Globus pallidus (tissue), 1 donor: ENCODE measurements around the gene UNK.
"Not testable (repeated sequence)": the region's sequence is repeated elsewhere in the genome, so short reads cannot be mapped to it uniquely, and the experiment has no call there.

Experiments
- DNase-seq: peaks from one replicate; pipeline ENCODE4 v3.0.0-alpha.2; 2015; ENCODE audit warnings: low spot score

Gene UNK

DNA sequence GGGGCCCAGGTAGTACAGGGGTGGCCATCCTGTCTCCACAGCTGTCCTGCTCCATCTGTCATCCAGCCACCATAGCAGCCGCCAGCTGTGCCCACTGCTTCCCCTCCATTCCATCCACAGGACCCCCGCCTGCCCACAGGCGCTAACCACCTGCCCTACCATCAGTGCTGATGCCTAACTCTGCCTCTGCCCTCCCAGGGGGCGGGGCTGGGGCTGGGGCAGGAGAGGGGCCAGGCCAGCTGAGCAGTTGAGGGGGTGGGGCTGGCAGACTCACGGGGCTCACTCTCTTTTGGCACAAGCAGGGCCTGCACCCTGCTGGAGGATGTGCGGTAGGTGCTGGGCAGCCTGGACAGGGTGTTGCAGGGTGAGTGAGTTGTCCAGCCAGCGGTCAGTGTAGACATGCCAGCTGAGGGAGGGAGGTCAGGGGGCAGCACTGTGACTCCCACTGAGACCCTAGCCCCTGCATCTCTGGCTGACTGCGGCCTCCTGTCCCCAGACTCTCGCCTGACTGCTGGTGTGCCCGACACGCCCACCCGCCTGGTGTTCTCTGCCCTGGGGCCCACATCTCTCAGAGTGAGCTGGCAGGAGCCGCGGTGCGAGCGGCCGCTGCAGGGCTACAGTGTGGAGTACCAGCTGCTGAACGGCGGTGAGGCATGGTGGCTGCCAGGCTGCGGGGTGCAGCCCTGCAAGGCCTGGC lies 29.3 kb upstream of the UNK start:
- DNase-seq, result no peak

GRCh38 chr17:75755990-75756389 lies 28.6 kb upstream of the UNK start:
- no peak for DNase-seq

GRCh38 chr17:75756451-75757085 lies 28.0 kb upstream of the UNK start:
- DNase-seq, result no peak

DNA sequence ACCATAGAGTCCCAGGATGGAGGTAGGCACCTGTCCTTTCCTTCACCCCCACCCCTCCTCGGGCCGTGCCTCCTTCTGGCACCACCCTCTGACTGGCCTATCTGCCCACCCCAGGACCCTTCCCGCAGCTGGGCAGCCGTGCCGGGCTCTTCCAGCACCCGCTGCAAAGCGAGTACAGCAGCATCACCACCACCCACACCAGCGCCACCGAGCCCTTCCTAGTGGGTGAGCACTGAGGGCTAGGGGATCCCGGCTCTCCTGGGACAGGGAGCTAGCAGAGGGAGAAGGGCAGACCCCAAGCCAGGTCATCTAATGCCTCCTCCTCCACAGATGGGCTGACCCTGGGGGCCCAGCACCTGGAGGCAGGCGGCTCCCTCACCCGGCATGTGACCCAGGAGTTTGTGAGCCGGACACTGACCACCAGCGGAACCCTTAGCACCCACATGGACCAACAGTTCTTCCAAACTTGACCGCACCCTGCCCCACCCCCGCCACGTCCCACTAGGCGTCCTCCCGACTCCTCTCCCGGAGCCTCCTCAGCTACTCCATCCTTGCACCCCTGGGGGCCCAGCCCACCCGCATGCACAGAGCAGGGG lies 27.4 kb upstream of the UNK start:
- DNase-seq, result no peak

- no peak for DNase-seq
Observed at GRCh38 chr17:75758131-75758905, 26.3 kb upstream of the UNK start.

DNA sequence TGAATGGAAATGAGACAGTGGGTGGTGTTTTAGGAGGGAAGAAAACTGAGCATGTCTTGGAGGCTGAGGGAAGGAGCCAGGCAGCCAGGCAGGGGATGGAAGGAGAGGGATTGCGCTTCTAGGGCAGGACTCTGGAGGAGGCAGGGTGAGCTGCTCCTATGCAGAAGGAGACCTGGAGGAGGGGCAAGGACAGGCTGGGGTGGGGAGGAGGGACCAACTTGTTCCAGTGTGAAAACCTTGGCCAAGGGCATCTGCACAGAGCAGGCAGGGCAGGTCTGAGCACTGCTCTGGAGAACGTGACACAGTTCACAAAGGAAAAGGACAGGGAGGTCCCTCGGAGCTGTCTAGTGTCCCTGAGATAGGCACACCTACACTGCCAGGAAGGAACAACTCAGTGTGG lies 25.1 kb upstream of the UNK start:
- no peak for DNase-seq

GRCh38 chr17:75759978-75760640 lies 24.5 kb upstream of the UNK start:
- not testable (repeated sequence) for DNase-seq

GRCh38 chr17:75762513-75763268 lies 21.9 kb upstream of the UNK start:
- no peak for DNase-seq

DNA sequence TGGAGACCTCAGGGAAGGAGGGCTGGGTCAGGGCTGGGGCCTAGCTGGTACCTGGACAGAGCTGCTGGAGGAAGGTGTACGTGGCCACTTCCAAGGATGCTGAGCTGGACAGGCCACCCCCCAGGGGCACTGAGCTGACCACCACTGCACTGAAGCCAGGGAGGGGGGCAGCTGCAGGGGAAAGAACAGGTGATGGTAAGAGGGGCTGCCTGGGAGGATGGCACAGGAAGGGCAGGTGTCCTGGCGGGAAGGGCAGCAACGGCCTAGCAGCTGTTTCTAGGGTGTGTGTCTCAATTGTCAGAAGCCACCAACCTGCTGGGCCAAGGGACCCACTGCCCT lies 21.4 kb upstream of the UNK start:
- no peak for DNase-seq

GRCh38 chr17:75763613-75764416 lies 20.8 kb upstream of the UNK start:
- no peak for DNase-seq

DNA sequence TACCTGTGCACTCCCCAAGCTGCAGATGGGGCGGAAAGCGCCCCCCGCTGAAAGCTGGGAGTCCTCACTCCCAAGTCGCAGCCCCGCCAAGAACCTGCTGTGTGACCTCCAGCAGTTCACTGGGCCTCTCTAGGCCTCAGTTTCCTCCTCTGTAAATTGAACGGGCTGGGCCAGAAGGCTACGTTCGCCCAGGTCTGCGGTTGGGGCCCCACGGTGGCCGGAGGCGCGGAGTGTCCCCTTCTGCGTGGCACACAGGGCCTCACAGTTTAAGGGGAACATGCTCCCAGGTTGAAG lies 20.2 kb upstream of the UNK start:
- no peak for DNase-seq

DNA sequence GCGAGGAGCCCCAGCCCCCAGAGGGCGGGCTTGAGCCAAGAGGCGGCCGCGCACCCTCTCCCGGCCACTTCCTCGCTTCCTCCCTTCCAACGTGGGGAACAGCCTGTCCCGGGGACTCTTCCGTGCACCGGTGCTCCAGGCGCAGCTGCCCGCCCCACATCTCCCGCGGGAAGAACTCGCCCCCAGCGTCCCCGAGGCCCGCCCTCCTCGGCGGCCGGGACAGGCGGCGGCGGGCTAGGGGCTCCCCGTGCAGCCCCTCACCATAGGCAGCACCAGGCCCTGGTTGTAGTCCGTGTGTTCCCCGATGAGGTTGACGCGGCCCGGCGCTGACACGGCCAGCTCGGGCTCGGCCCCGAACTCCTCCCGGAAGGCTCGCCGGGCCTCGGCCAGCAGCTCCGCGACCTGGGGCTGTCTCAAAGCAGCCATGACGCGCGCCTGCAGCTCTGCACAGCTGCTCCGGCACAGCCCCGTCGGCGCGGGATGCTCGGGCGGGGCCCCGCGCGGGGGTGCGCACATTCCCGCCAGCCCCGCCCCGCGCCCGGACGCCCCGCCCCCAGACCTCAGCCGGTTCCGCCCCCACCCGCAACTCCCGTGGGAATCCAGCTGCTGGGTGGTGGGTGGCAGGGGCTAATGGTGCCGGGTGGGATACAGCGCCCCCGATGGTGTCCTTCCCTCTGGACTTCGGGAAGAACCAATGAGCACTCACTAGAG lies 19.7 kb upstream of the UNK start, which contains the start of gene GALK1:
Gene GALK1, minus strand, starts transcription at position 482 of the 711 bp plus-strand sequence. Its CDS starts 56 bp downstream, at position 426.
- DNase-seq, result peak; percentile 65

DNA sequence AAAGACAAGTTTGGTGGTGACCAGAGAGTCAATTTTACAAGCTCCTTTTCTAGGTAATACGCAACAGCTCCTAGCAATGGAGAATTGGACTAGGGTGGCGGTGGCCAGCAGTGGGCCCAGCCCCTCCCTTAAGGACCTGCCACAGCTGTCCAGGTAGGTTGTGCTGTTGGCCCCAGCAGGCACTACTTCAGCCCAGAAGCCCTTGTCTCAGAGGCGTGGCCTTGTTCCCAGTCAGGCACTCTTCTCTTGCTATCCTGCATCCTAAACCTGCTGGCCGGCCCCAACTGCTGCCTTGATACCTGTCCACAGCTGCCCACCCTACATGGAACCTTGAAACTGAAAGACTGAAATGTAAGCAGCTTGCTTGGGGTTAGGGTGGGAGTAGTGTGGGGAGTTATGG lies 18.6 kb upstream of the UNK start:
- DNase-seq, result no peak

GRCh38 chr17:75767881-75768280 lies 16.7 kb upstream of the UNK start:
- DNase-seq, result no peak

DNA sequence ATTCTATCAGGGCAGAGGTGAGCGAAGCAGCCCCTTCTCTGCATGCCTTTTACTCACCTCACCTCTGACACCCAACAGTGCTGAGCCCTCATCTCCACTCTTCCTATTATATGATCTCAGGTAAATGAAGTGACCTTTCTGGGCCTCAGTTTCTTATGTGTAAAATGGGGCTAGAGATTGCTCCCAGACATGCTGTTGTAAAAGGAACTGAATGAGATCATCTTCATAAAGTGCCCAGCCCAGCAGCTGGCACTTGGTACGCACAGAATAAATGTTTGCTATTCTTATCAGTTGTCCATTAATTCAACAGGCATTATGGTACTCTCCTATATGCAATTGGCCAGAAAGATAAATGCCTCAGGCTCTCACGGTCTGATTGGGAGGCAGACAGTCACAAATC lies 15.1 kb upstream of the UNK start:
- no peak for DNase-seq

GRCh38 chr17:75771334-75772281 lies 13.0 kb upstream of the UNK start:
- no peak for DNase-seq

- no peak for DNase-seq
Observed at GRCh38 chr17:75773121-75773807, 11.3 kb upstream of the UNK start.

GRCh38 chr17:75773808-75774470 lies 10.7 kb upstream of the UNK start:
- no peak for DNase-seq
